ENCODE results near the gene SLC51A. TPM values are rescaled to one million over a fixed set of nuclear protein-coding genes. Genes with fewer than 3 reads are reported as not detected.
"Not testable (repeated sequence)": the region's sequence is repeated elsewhere in the genome, so short reads cannot be mapped to it uniquely, and the experiment has no call there.

SLC51A gene
- total RNA-seq, 1 experiment from 2014 or later, result not detected

- DNase-seq (ENCODE audit: low read depth), result no peak
Measured at GRCh38 chr3:196193133-196193735, 23.1 kb upstream of the SLC51A start.

- no peak for DNase-seq (ENCODE audit: low read depth)
Measured at GRCh38 chr3:196193736-196194541, 22.4 kb upstream of the SLC51A start.

- no peak for DNase-seq (ENCODE audit: low read depth)
Measured at GRCh38 chr3:196194542-196194915, 21.8 kb upstream of the SLC51A start.

GRCh38 chr3:196195664-196196265, 20.6 kb upstream of the SLC51A start:
- no peak for DNase-seq (ENCODE audit: low read depth)

GRCh38 chr3:196197524-196197923, 18.8 kb upstream of the SLC51A start:
- no peak for DNase-seq (ENCODE audit: low read depth)

GRCh38 chr3:196198081-196198675, 18.2 kb upstream of the SLC51A start:
- no peak for DNase-seq (ENCODE audit: low read depth)

GRCh38 chr3:196198771-196199753, 17.3 kb upstream of the SLC51A start:
- no peak for DNase-seq (ENCODE audit: low read depth)

- DNase-seq (ENCODE audit: low read depth), result no peak
Measured at GRCh38 chr3:196202516-196202970, 13.8 kb upstream of the SLC51A start.

- DNase-seq (ENCODE audit: low read depth), result no peak
Measured at GRCh38 chr3:196203846-196204245, 12.5 kb upstream of the SLC51A start.

- not testable (repeated sequence) for DNase-seq (ENCODE audit: low read depth)
Measured at GRCh38 chr3:196205442-196206205, 10.7 kb upstream of the SLC51A start.

- DNase-seq (ENCODE audit: low read depth), result no peak
Measured at GRCh38 chr3:196207159-196207832, 9.0 kb upstream of the SLC51A start.

GRCh38 chr3:196207833-196208607, 8.3 kb upstream of the SLC51A start:
- no peak for DNase-seq (ENCODE audit: low read depth)

- DNase-seq (ENCODE audit: low read depth), result no peak
Measured at GRCh38 chr3:196208942-196209695, 7.2 kb upstream of the SLC51A start.

GRCh38 chr3:196209944-196210672, 6.2 kb upstream of the SLC51A start:
- DNase-seq (ENCODE audit: low read depth), result not testable (repeated sequence)

GRCh38 chr3:196210673-196211556, 5.4 kb upstream of the SLC51A start, which contains the start of gene ZDHHC19:
Gene ZDHHC19 (minus strand): TSS chr3:196211400. CDS start chr3:196211315, 85 bp downstream.
- DNase-seq (ENCODE audit: low read depth), result no peak

All from HT1080 (cell line).